ENCODE measurements around the gene MYO3B. TPM values are rescaled to one million over a fixed set of nuclear protein-coding genes. Genes with fewer than 3 reads are reported as not detected.
"Not testable (repeated sequence)": the region's sequence is repeated elsewhere in the genome, so short reads cannot be mapped to it uniquely, and the experiment has no call there.

The MYO3B gene
- total and polyA plus RNA-seq, 4 donors: 0.50 to 0.61 (median 0.53) TPM

DNA sequence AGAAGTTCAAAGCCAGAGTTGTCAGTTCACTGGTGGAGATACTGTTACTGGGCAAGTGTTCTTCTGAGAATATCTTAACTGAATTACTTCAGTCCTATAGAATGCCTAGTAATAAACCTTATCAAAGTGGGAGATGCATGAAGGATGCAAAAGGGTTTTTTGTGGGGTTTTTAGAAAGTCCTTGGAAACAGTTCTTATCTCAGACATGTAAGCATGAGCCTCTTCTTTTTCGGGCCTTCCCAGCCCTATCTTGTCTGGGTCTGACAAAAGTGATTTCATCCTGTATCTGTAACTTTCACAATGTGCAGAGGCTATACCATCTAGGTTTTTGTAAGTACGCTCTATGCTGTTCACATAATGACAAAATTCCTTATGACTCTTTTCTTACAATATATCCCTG lies 255.5 kb downstream of the MYO3B start:
- no CpG with 5 or more reads among the region's 2 CpGs for WGBS (ENCODE audit: insufficient coverage)
- H3K27me3 ChIP-seq (ENCODE audit: control insufficient read depth, insufficient read depth, low read length): no peaks in the 10 kb centered on the region

DNA sequence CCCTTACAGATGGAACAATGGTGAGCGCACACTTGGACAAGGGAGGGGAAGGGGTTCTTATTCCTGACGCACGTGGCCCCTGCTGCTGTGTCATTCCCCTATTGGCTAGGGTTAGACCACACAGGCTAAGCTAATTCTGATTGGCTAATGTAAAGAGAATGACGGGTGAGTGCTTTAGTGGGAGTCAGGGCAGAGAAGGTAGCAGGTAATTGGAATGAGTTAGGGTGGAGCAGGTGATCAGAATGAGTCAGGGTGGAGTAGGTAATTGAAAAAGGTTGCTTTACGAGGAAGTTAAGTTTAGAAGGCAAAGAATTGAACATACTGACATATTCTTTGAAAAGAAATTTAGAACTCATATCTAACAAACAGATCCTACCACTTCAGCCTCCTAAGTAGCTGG lies 256.4 kb downstream of the MYO3B start:
- not testable (repeated sequence) for H3K4me3 ChIP-seq (ENCODE audit: low read depth, low read length); H3K27me3 ChIP-seq (ENCODE audit: control insufficient read depth, insufficient read depth, low read length); H3K36me3 ChIP-seq (ENCODE audit: control insufficient read depth, insufficient read depth, low read length); H3K27ac ChIP-seq (ENCODE audit: low read depth, low read length); H3K9me3 ChIP-seq (ENCODE audit: control insufficient read depth, insufficient read depth, low read length); H3K4me1 ChIP-seq (ENCODE audit: control insufficient read depth, insufficient read depth, low read length); DNase-seq (ENCODE audit: low read depth in 4 of 6, low spot score in 6 of 6)
- WGBS (ENCODE audit: insufficient coverage): 88% methylated on average over 4 of the region's 5 CpGs

More for the DNA sequence above, 255.5 kb downstream of the MYO3B start:
- DNase-seq (ENCODE audit: low read depth in 4 of 6, low spot score in 6 of 6): no peak
- no peaks in the 10 kb centered on the region for H3K36me3 ChIP-seq (ENCODE audit: control insufficient read depth, insufficient read depth, low read length)
- no peaks in the 10 kb centered on the region for H3K9me3 ChIP-seq (ENCODE audit: control insufficient read depth, insufficient read depth, low read length)
- no peak overlapping the region for H3K27ac ChIP-seq (ENCODE audit: low read depth, low read length)
- H3K4me1 ChIP-seq (ENCODE audit: control insufficient read depth, insufficient read depth, low read length): no peaks in the 10 kb centered on the region
- no peak overlapping the region for H3K4me3 ChIP-seq (ENCODE audit: low read depth, low read length)

DNA sequence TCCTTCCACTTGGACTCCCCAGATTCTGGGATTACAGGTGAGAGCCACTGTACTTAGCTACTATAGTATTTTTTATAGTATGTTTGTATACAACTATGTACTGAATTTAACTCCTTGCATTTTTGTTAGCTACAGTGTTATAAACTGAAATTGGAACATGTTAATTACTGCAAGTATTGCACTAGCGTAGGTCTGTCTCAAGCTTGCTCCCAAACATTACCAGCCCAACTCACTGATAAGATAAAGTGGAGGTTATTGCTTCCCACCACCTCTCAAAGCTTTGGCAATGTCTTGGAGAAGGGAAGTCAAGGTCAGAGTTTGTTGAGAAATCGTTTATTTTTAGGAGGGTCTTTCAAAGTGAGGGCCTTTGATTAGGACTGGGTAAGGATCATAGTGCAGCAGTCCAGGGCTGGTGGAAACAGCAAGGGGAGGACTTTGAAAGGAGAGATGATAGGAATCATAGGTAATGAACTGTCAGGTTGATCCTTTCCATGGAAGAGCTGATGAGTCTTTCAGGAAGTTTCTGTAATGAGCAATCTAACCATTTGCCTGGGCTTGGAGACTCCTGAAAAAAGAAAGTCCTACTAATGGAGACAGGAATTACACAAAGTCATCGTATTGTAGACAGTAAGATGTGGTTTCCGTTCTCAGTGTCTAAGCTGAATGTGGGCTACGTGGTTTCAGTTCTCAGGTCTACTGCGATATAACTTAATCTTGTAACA lies 257.1 kb downstream of the MYO3B start:
- no peaks in the 10 kb centered on the region for H3K27me3 ChIP-seq (ENCODE audit: control insufficient read depth, insufficient read depth, low read length)
- no peaks in the 10 kb centered on the region for H3K36me3 ChIP-seq (ENCODE audit: control insufficient read depth, insufficient read depth, low read length)
- DNase-seq (ENCODE audit: low read depth in 4 of 6, low spot score in 6 of 6): no peak
- H3K4me3 ChIP-seq (ENCODE audit: low read depth, low read length): no peak overlapping the region
- H3K4me1 ChIP-seq (ENCODE audit: control insufficient read depth, insufficient read depth, low read length): no peaks in the 10 kb centered on the region
- H3K27ac ChIP-seq (ENCODE audit: low read depth, low read length): no peak overlapping the region
- 77% methylated on average over 4 of the region's 6 CpGs for WGBS (ENCODE audit: insufficient coverage)
- H3K9me3 ChIP-seq (ENCODE audit: control insufficient read depth, insufficient read depth, low read length): no peaks in the 10 kb centered on the region

DNA sequence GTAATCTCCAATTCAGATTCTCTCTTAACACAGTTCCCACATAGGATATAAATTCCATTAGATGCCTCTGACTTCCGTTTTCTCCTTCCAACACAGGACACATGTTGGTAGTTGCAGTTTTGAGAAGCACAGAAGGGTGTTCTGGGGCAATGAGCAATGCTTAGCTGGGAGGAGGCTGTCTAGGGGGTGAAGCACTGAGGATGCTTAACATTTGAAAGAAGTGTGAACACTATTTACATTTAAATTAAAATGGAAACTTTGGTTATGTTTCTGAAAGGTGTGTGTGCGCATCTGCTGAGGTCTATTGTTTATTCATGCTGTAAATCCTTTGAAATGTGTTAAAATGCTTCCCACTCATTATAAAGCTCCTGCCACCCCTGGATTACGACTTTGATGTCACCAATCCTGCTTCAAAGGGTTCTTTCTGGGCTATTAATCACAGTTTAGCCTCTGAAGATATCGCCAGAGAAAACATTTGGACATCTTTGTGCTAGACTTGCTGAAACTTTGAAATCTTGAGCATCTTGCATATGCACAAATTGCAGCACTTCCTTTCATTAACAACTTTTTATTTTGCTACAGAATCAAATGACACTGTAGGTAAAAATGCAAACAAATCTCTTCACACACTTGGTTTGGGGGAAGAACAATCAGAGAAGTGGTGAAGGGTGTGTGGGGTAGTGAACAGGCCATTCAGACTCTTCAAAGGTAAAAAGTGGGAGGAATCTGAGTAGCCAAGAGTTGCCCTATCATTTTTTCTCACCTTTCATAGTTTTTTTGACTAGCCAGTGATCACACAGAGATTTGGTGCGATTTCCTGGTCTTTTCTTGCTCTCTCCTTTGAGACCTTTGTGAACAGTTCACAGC lies 258.4 kb downstream of the MYO3B start:
- 13% methylated on average over 2 of the region's 5 CpGs for WGBS (ENCODE audit: insufficient coverage)
- no peaks in the 10 kb centered on the region for H3K36me3 ChIP-seq (ENCODE audit: control insufficient read depth, insufficient read depth, low read length)
- H3K4me1 ChIP-seq (ENCODE audit: control insufficient read depth, insufficient read depth, low read length): no peaks in the 10 kb centered on the region
- H3K27me3 ChIP-seq (ENCODE audit: control insufficient read depth, insufficient read depth, low read length): no peaks in the 10 kb centered on the region
- no peak overlapping the region for H3K4me3 ChIP-seq (ENCODE audit: low read depth, low read length)
- no peak overlapping the region for H3K27ac ChIP-seq (ENCODE audit: low read depth, low read length)
- peak in 1 of 6 donors; percentile 20 for DNase-seq (ENCODE audit: low read depth in 4 of 6, low spot score in 6 of 6)
- H3K9me3 ChIP-seq (ENCODE audit: control insufficient read depth, insufficient read depth, low read length): no peaks in the 10 kb centered on the region

DNA sequence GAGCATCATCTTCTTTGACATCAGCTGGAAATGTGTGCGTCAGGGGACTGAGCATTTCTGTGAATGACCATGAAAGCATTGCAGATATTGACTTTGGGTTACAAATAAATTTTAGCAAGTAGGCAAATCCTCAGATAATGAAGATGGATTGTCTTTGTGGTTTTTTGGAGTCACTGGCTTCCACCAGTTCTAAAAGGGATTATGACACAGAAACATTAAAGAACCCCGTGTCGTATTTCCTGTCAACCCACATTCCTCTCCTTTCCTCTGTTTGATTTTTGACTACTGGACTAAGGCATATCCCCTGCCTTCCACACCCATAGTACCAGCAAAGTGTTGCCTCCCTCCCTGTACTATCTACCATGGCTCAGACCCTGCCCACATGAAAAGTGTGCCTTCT lies 268.1 kb downstream of the MYO3B start:
- Histone ChIP-seq H3K4me3 (ENCODE audit: low read depth, low read length) (no peak overlapping the region), H3K9me3 (ENCODE audit: control insufficient read depth, insufficient read depth, low read length) (peaks cover 1% of the 10 kb centered on the region), H3K27me3 (ENCODE audit: control insufficient read depth, insufficient read depth, low read length) (no peaks in the 10 kb centered on the region), H3K27ac (ENCODE audit: low read depth, low read length) (no peak overlapping the region), H3K36me3 (ENCODE audit: control insufficient read depth, insufficient read depth, low read length) (no peaks in the 10 kb centered on the region), H3K4me1 (ENCODE audit: control insufficient read depth, insufficient read depth, low read length) (no peaks in the 10 kb centered on the region)
- WGBS (ENCODE audit: insufficient coverage): 90% methylated on average over 1 of the region's 3 CpGs
- DNase-seq (ENCODE audit: low read depth in 4 of 6, low spot score in 6 of 6): no peak

DNA sequence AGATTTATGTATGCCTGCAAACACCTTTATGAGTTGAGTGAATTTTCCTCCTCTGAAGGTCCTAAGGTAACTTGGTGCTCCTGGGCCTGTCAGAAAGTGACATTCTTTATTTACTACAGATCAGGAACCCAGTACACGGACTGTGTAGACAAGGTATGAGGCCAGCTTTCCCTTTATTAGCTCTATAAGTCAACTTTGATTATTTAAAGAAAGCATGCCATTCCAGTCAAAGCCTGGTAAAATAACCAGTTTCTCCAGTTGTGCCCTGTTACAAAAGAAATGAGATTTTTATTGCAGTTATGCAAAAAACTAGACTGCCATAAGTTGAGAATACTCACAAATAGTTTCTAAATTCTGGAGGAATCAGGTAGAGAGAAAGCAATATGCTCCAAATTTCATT lies 271.1 kb downstream of the MYO3B start:
- H3K27me3 ChIP-seq (ENCODE audit: control insufficient read depth, insufficient read depth, low read length): no peaks in the 10 kb centered on the region
- H3K9me3 ChIP-seq (ENCODE audit: control insufficient read depth, insufficient read depth, low read length): peaks cover 1% of the 10 kb centered on the region
- H3K4me1 ChIP-seq (ENCODE audit: control insufficient read depth, insufficient read depth, low read length): no peaks in the 10 kb centered on the region
- DNase-seq (ENCODE audit: low read depth in 4 of 6, low spot score in 6 of 6): no peak
- H3K4me3 ChIP-seq (ENCODE audit: low read depth, low read length): no peak overlapping the region
- no peak overlapping the region for H3K27ac ChIP-seq (ENCODE audit: low read depth, low read length)
- WGBS (ENCODE audit: insufficient coverage): 83% methylated on average over 1 of the region's 1 CpG
- H3K36me3 ChIP-seq (ENCODE audit: control insufficient read depth, insufficient read depth, low read length): no peaks in the 10 kb centered on the region

DNA sequence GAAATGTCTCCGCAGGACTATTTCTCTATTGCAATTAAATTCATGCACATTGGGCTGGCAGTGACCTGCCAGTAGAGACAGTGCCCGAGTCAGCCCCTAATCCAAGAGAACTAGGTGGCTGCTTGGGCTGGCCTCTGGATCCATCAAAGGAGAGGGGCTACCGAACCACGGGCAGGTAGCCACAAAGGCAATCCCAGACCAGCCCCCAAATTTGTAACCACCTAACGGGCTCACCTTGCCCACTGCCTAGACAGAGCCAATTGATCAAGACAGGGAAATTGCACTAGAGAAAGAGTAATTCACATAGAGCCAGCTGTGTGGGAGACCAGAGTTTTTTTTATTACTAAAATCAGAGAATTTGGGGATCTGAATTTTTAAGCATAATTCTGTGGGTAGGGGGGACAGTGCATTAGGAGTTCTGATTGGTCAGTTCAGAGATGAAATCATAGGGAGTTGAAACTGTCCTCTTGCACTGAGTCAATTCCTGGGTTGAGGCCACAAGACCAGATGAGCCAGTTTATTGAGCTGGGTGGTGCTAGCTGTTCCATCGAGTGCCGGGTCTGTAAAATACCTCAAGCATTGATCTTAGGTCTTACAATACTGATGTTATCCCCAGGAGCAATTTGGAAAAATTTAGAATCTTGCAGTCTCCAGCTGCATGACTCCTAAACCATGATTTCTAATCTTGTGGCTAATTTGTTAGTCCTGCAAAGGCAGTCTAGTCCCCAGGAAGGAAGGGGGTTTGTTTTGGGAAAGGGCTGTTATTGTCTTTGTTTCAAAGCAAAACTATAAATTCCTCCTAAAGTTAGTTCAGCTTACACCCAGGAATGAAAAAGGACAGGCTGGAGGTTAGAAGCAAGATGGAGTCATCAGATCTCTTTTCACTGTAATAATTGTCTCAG lies 276.8 kb downstream of the MYO3B start:
- Histone ChIP-seq H3K36me3 (ENCODE audit: control insufficient read depth, insufficient read depth, low read length) (no peaks in the 10 kb centered on the region), H3K4me1 (ENCODE audit: control insufficient read depth, insufficient read depth, low read length) (no peaks in the 10 kb centered on the region), H3K27ac (ENCODE audit: low read depth, low read length) (no peak overlapping the region), H3K9me3 (ENCODE audit: control insufficient read depth, insufficient read depth, low read length) (no peaks in the 10 kb centered on the region), H3K27me3 (ENCODE audit: control insufficient read depth, insufficient read depth, low read length) (no peaks in the 10 kb centered on the region), H3K4me3 (ENCODE audit: low read depth, low read length) (no peak overlapping the region)
- 95% methylated on average over 4 of the region's 7 CpGs for WGBS (ENCODE audit: insufficient coverage)
- DNase-seq (ENCODE audit: low read depth in 4 of 6, low spot score in 6 of 6): no peak

DNA sequence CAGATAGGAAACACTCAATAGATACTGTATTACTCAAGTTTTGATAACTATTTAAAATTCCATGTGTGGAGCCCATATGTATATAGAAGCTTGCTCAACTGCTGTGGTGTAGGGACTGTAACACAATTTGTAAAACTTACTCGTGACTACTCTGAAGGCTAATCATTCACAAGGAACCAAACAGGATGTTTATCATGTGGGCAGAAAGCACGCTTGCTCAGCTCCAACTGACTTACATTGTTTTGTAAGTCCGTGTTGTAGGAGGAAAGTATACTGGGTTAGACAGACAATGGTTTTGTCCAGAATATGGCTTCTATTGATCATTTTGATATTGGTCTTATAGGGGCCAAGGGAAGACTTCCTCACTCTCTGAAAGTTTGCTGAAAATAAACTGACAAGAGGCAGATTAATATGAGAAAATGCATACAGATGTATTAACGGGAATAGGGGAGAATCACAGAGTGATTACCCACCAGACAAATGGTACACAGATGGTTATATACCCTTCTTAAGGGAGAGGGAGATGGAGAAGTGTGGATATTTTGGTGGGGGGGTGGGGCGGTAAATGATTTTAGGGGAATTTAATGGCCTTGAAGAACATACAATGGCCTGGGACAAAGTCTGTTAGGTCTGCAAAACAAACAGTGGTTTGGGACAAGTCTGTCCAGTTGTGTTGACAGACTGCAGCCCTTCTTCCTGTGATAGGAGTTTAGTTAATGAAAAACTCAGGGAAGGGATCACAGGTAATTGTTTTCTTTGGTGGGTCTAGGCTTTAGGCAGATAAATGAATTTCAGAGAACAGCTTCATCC lies 277.9 kb downstream of the MYO3B start:
- Histone ChIP-seq H3K4me1 (ENCODE audit: control insufficient read depth, insufficient read depth, low read length) (no peaks in the 10 kb centered on the region), H3K27ac (ENCODE audit: low read depth, low read length) (no peak overlapping the region), H3K27me3 (ENCODE audit: control insufficient read depth, insufficient read depth, low read length) (no peaks in the 10 kb centered on the region), H3K36me3 (ENCODE audit: control insufficient read depth, insufficient read depth, low read length) (no peaks in the 10 kb centered on the region), H3K4me3 (ENCODE audit: low read depth, low read length) (no peak overlapping the region), H3K9me3 (ENCODE audit: control insufficient read depth, insufficient read depth, low read length) (no peaks in the 10 kb centered on the region)
- 58% methylated on average over 3 of the region's 5 CpGs for WGBS (ENCODE audit: insufficient coverage)
- DNase-seq (ENCODE audit: low read depth in 4 of 6, low spot score in 6 of 6): no peak

DNA sequence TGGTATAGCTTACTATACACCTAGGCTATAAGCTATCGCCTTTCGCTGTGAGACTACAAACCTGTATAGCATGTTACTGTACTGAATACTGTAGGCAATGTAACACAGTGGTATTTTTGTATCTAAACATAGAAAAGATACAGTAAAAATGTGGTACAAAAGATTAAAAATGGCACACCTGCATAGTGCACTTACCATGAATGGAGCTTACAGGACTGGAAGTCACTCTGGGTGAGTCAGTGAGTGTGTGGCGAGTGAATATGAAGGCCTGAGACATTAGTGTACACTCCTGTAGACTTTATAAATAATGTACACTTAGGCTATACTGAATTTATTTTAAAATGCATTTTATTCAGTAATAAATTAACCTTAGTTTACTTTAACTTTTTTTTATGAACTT lies 279.0 kb downstream of the MYO3B start:
- no peaks in the 10 kb centered on the region for H3K9me3 ChIP-seq (ENCODE audit: control insufficient read depth, insufficient read depth, low read length)
- H3K4me3 ChIP-seq (ENCODE audit: low read depth, low read length): no peak overlapping the region
- no peaks in the 10 kb centered on the region for H3K4me1 ChIP-seq (ENCODE audit: control insufficient read depth, insufficient read depth, low read length)
- no CpG with 5 or more reads among the region's 3 CpGs for WGBS (ENCODE audit: insufficient coverage)
- no peaks in the 10 kb centered on the region for H3K36me3 ChIP-seq (ENCODE audit: control insufficient read depth, insufficient read depth, low read length)
- no peak overlapping the region for H3K27ac ChIP-seq (ENCODE audit: low read depth, low read length)
- no peaks in the 10 kb centered on the region for H3K27me3 ChIP-seq (ENCODE audit: control insufficient read depth, insufficient read depth, low read length)
- DNase-seq (ENCODE audit: low read depth in 4 of 6, low spot score in 6 of 6): no peak
